Stimulated activated CD8-positive, alpha-beta memory T cell treated with anti-CD3 and anti-CD28 coated beads, Interleukin-12 subunit alpha, Interleukin-12 subunit beta, amount 100 ng/mL, for 1 hour (primary cell): ENCODE results near the gene GPR42.
"Not testable (repeated sequence)": the region's sequence is repeated elsewhere in the genome, so short reads cannot be mapped to it uniquely, and the experiment has no call there.

Experiments
- DNase-seq: peaks from one replicate; pipeline ENCODE4 v3.0.0-alpha.2; 2020; ENCODE audit warnings: low read depth

The GPR42 gene

DNA sequence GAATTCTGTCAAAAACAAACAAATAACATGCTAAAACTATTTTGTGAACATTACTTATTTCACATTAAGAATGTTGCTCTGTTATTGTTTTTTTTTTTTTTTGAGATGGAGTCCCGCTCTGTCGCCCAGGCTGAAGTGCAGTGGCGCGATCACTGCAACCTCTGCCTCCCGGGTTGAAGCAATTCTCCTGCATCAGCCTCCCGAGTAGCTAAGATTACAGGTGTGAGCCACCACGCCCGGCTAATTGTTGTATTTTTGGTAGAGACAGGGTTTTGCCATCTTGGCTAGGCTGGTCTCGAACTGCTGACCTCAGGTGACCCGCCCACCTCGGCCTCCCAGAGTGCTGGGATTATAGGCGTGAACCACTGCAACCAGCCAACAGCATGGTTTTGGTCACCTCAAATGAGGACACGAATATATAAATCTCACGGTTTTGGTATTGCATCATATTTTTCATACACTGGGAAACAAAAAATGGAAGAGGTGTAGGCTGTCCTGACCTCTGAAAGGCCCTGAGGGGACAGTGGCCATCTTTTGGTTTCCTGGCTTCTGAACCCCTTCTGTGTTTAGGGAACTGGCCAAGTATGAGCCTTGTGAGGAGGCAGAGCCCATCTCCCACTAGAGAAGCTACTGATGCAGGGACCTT, 25.5 kb downstream of the GPR42 start:
- no peak for DNase-seq

GRCh38 chr19:35397064-35397463, 26.2 kb downstream of the GPR42 start:
- DNase-seq: no peak

- no peak for DNase-seq
These were observed 27.7 kb downstream of the GPR42 start for GRCh38 chr19:35398570-35398969.

DNA sequence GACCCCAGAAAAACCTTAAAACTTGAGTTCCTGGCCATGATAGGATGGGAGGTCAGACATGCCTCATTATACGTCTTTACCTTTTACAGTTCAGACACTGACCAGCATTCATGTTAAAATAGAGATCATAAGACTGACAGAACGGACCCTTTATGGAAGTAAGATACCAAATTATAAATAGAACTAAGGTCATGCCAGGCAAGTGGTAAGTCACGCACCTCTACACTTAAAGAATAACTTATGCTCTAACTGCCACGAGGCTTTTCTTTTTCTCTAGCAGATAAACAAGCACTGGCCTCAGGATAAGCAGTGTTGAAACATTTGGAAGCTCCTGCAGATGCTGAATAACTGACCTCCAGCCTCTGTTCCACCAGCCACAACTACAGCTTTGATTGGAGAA, 28.4 kb downstream of the GPR42 start:
- DNase-seq: no peak

DNA sequence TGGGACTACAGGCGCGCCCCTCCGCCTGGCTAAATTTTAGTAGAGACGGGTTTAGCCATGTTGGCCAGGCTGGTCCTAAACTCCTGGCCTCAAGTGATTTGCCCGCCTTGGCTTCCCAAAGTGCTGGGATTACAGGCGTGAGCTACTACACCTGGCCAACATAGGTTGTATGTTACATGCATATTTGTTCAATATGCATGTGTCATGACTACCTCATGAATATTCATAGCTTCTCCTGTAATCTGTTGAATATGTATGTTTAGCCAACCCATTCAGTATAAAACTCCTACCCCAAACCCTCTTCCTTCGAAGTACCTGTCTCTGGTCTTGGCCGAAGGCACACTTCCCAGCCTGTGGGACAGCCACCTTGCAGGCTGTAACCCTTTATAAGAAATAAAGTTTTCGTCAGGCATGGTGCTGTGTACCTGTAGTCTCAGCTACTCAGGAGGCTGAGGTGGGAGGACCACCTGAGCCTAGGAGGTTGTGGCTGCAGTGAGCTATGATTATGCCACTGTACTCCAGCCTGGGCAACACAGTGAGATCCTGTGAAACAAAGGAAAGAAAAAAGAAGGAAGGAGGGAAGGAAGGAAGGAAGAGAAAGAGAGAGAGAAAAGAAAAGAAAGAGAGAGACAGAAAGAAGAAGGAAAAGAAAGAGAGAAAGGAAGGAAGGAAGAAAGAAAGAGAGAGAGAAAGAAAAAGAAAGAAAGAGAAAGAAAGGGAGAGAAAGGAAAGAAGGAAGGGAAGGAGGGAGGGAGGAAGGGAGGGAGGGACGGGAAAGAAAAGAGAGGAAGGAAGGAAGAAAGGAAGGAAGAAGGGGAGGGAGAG, 29.3 kb downstream of the GPR42 start:
- no peak for DNase-seq

DNA sequence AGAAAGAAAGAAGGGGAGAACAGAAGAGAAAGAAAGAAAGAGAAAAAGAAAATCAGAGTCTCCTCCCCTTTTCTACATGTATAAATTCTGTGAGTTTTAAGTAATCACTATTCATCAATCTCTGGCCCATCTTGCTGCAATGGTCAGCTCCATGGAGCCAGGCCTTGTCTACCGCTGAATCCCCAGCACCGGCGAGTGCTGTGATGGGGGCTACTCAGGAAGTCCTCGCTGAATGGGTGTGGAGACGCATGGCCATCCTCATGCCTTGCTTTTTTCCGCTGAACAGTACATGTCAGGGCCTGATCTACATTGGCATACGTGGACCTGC, 29.9 kb downstream of the GPR42 start:
- DNase-seq: no peak

GRCh38 chr19:35401416-35401815, 30.5 kb downstream of the GPR42 start:
- not testable (repeated sequence) for DNase-seq

DNA sequence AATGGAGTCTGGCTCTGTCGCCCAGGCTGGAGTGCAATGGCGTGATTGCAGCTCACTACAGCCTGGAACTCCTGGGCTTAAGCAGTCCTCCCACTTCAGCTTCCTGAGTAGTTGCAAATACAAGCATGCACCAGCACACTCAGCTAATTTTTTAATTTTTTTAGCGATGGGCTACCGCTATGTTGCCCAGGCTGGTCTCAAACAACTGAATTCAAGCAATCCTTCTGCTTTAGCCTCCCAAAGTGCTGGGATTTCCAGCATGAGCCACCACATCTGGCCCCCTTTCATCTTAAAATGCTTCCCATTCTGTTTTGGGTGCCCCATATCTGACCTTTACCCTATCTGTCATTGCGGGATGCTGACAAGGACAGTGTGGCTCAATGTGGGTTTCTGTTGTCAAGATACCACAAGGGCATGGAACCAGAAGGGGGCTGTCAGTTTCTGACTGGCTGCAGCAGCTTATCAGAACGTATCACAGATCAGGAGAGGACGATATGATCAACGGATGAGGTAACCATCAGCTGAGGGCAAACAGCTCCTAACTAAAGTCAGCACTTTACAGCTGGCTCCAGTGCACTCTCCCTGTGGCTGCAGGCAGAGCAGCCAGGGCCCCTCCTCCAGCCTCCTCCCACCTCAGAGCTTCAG, 32.4 kb downstream of the GPR42 start:
- DNase-seq: no peak

DNA sequence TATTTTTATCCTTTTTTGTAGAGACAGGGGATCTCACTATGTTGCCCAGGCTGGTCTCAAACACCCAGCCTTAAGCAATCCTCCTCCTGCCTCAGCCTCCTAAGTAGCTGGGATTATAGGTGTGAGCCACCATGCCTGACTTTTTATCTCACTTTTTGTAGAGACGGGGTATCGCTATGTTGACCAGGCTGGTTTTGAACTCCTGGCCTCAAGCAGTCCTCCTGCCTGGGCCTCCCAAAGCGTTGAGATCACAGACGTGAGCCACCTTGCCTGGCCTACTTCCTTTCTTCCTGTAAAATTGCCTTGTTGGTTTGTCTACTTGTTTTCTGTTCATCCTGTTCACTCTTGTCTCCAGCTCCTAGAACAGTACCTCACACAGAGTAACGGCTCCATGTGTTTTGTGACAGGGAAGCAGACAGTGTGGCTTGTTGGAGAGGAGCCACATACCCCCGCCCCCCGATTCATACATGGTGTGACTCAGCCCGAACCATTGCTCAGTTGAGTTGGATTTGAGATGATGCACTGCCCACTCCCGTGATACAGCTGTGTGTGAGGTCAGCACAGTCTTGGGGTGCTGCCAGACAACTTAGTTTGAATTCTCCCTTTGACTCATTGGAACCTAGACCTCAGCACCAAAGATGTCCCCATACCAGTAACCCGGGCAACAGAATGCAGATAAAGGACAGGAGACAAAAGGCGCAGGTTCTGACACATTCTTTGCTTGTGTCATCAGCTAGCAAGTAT, 34.2 kb downstream of the GPR42 start:
- no peak for DNase-seq

DNA sequence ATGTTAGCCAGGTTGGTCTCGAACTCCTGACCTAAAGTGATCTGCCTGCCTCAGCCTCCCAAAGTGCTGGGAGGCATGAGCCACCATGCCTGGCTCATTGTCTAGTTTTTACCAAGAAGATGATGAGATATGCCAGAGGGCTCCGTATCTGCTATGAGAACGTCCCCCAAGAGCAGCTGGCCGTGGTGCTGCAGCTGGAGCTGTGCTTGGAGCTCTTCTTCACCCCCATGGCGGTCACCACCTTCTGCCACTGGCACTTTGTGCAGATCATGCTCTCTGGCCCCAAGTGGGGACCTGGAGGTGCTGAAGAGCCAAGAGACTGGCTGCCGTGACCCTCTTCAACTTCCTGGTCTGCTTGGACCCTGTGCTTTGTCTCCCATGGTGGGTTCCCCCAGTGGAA, 36.8 kb downstream of the GPR42 start:
- DNase-seq: no peak

GRCh38 chr19:35408284-35409171, 37.7 kb downstream of the GPR42 start:
- no peak for DNase-seq

- no peak for DNase-seq
These were observed 38.3 kb downstream of the GPR42 start for GRCh38 chr19:35409191-35409590.

GRCh38 chr19:35410487-35410886, 39.6 kb downstream of the GPR42 start:
- no peak for DNase-seq

DNA sequence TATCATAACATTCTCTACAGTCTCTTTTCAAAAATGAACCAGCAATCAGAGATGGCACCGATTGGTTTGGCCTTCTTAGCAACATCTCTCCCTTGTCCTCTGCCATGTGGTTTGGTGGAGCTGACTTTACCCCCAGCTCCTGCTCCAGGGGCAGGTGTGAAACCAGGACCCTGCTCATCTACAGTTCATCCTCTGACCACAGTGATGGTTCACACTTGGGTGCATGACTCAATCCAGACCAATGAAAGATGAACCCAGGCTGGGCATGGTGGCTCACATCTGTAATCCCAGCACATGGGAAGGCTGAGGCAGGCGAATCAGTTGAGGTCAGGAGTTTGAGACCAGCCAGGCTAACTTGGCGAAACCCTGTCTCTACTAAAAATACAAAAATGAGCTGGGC, 43.6 kb downstream of the GPR42 start:
- DNase-seq: no peak

- DNase-seq: no peak
These were observed 45.5 kb downstream of the GPR42 start for GRCh38 chr19:35416331-35416730.

- DNase-seq: no peak
These were observed 46.4 kb downstream of the GPR42 start for GRCh38 chr19:35417278-35417677.

DNA sequence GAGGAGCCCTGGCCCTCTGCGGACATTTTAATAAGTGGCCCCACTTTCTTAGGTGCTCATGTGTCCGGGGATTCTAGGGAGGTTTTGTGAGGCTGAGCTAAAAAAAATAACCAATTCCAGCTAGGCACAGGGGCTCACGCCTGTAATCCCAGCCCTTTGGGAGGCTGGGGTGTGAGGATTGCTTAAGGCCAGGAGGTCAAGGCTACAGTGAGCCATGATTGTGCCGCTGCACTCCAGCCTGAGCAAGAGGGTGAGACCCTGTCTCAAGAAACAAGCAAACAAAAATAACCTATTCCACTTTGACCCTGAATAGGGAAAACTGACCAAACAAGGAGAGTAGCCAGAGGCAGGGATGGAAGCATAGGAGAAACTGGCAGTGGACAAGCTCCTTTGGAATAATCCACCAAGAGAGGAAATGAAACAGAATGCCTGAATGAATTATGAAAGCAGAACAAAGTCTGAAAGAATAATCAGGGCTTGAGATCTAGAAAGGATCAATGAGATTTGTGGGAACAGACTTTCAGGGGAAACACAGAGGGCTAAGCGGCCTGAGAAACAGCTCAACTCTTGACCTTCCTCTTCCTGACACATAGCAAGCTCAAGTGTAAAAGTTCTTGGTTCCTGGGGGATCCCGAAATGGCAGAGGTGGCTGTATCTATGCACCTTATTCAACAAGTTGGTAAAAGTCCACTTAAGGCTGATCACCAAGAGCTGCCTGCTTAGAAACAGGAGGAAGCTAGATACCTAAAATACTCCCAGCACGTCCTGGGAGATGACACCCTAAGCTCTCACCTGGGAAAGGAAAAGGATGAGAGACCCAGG, 47.1 kb downstream of the GPR42 start:
- no peak for DNase-seq

DNA sequence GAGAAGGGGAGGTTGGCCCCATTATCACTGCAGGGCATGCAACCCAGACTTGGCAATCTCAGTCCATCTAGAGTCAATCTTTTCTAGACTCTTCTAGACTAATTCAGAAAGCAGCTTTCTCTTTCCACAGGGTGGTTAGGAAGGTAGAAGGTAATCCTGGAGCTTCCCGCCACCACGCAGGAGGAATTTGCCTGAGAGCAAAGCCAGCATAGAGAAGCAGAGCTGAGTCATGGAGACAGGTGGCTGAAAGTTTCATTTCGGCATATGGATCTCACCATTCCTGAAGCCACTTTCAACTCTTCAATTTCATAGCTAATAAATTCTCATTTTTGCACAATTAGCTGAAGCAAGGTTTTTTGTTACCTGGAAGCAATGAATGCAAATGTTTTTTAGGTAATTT, 48.2 kb downstream of the GPR42 start:
- no peak for DNase-seq

DNA sequence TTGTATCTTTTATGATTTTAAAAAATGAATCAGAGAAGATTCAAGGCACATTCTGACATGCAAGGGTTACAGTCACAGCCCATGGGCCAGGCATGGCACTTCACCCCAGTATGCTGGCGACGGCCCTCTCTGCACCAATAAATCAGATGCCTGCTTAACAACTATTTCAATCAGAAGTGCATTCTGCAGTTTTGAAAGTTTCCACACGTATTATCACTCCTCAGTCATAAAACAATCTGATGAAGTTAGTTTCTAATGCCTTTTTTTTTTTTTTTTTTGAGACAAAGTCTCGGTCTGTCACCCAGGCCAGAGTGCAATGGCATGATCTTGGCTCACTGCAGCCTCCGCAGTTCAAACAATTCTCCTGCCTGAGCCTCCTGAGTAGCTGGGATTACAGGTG, 48.9 kb downstream of the GPR42 start:
- DNase-seq: no peak

GRCh38 chr19:35421362-35421761, 50.5 kb downstream of the GPR42 start:
- no peak for DNase-seq
